SU-DHL-6 (cell line): ENCODE results near the gene CDK18.

ENCODE experiments used
- H2AFZ ChIP-seq: fragments of 200-600 bp; sonication (generic); 2 replicates; pipeline ENCODE4 v1.6.1; 2014; ENCODE audit warnings: low read depth, mild to moderate bottlenecking, moderate library complexity, mixed read lengths, antibody characterized with exemption, low read length; ENCODE audit not compliant: severe bottlenecking
- H3F3A ChIP-seq: fragments of 200-600 bp; shearing (Covaris generic); 2 replicates; pipeline ENCODE4 v1.6.0; 2016; ENCODE audit warnings: antibody characterized with exemption, mild to moderate bottlenecking; ENCODE audit not compliant: insufficient read depth
- H3K27ac ChIP-seq: fragments of 200-600 bp; sonication (generic); 2 replicates; pipeline ENCODE4 v1.5.1; 2016; ENCODE audit warnings: low read depth, mild to moderate bottlenecking, low read length, moderate library complexity, mixed read lengths
- H3K27me3 ChIP-seq: fragments of 200-600 bp; sonication (generic), shearing (Covaris generic); 2 replicates; pipeline ENCODE4 v1.6.0; 2014; ENCODE audit warnings: mild to moderate bottlenecking, low read length
- H3K36me3 ChIP-seq: fragments of 200-600 bp; sonication (generic); 2 replicates; pipeline ENCODE4 v1.6.1; 2014; ENCODE audit warnings: mild to moderate bottlenecking, low read length, mixed read lengths
- H3K4me2 ChIP-seq: fragments of 300-600, 200-600 bp; shearing (Covaris generic), sonication (generic); 2 replicates; pipeline ENCODE4 v1.6.0; 2014; ENCODE audit warnings: low read length, low read depth, mild to moderate bottlenecking; ENCODE audit not compliant: poor library complexity, severe bottlenecking
- H3K4me3 ChIP-seq: fragments of 200-600 bp; sonication (generic); 2 replicates; pipeline ENCODE4 v1.5.1; 2014; ENCODE audit warnings: antibody characterized with exemption, low read length, mild to moderate bottlenecking, mixed read lengths; ENCODE audit not compliant: insufficient read depth, poor library complexity, severe bottlenecking
- H3K79me2 ChIP-seq: fragments of 200-600 bp; sonication (generic); 2 replicates; pipeline ENCODE4 v1.6.1; 2014; ENCODE audit warnings: mild to moderate bottlenecking, low read length, moderate library complexity; ENCODE audit not compliant: insufficient read depth
- H3K9ac ChIP-seq: fragments of 200-600 bp; sonication (generic); 2 replicates; pipeline ENCODE4 v1.7.0; 2014; ENCODE audit warnings: mild to moderate bottlenecking, low read length
- H3K9me2 ChIP-seq: fragments of 200-600 bp; sonication (generic); replicated peaks from 2 replicates; pipeline ENCODE4 v1.6.1; 2014; ENCODE audit warnings: low read length; ENCODE audit not compliant: insufficient read depth
- H3K9me3 ChIP-seq: fragments of 200-600 bp; sonication (generic); 2 replicates; pipeline ENCODE4 v1.6.1; 2014; ENCODE audit warnings: low read length, mixed read lengths; ENCODE audit not compliant: insufficient read depth
- H4K20me1 ChIP-seq: fragments of 200-600 bp; sonication (generic); 2 replicates; pipeline ENCODE4 v1.6.1; 2014; ENCODE audit warnings: low read depth, mild to moderate bottlenecking, antibody characterized with exemption, low read length, moderate library complexity, mixed read lengths
- EZH2phosphoT487 ChIP-seq: fragments of 200-600 bp; sonication (generic), shearing (Covaris generic); conservative IDR thresholded peaks from 2 replicates; pipeline ENCODE4 v1.6.1; 2018; ENCODE audit warnings: mild to moderate bottlenecking, antibody characterized with exemption, low read length, moderate library complexity, mixed read lengths
- TF ChIP-seq, protein P1 (sequence below): fragments of 200-600 bp; sonication (generic); IDR thresholded peaks from one replicate; pipeline ENCODE4 v1.5.1; 2017; ENCODE audit warnings: antibody characterized with exemption, mild to moderate bottlenecking, low read length, moderate library complexity; ENCODE audit not compliant: insufficient read depth, poor library complexity, severe bottlenecking

The CDK18 gene

DNA sequence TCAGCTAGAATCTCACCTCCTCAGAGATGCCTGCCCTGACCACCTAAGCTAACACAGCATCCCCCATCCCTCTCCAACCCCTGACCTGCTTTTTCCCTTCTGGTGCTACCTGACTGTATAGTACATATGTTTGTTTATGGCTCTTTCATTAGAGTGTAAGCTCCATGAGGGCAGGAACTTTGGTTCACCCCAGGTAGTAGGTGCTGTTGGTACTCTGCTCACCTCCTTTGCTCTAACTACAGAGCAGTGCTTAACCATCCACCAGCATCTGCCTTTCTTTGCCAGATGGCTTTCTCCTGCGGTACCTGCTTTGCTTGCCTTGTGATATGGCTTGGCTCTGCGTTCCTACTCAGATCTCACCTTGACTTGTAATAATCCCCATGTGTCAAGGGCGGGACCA, 29.9 kb upstream of the CDK18 start:
- Histone ChIP-seq H4K20me1 (no peaks in the 10 kb centered on the region), H3K9me3 (no peaks in the 10 kb centered on the region)

DNA sequence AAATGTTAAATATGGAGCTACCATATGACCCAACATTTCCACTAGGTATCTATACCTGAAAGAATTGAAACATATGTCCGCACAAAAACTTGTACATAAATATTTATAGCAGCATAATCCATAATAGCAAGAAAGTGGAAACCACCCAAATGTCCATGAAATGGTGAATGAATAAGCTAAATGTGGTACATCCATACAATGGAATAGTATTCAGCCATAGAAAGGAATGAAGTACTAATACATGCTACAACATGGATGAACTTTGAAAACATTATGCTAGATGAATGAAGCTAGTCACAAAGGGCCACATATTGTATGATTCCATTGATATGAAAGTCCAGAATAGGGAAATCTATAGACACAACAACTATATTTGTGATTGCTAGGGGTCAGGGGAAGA, 28.6 kb upstream of the CDK18 start:
- no peak overlapping the region for H3K4me2 ChIP-seq
- H2AFZ ChIP-seq, result no peak overlapping the region
- H3K36me3 ChIP-seq, result no peaks in the 10 kb centered on the region
- no peaks in the 10 kb centered on the region for H3K27me3 ChIP-seq
- no peaks in the 10 kb centered on the region for H3K9me2 ChIP-seq
- H3F3A ChIP-seq, result no peaks in the 10 kb centered on the region
- TF ChIP-seq, protein P1, sequence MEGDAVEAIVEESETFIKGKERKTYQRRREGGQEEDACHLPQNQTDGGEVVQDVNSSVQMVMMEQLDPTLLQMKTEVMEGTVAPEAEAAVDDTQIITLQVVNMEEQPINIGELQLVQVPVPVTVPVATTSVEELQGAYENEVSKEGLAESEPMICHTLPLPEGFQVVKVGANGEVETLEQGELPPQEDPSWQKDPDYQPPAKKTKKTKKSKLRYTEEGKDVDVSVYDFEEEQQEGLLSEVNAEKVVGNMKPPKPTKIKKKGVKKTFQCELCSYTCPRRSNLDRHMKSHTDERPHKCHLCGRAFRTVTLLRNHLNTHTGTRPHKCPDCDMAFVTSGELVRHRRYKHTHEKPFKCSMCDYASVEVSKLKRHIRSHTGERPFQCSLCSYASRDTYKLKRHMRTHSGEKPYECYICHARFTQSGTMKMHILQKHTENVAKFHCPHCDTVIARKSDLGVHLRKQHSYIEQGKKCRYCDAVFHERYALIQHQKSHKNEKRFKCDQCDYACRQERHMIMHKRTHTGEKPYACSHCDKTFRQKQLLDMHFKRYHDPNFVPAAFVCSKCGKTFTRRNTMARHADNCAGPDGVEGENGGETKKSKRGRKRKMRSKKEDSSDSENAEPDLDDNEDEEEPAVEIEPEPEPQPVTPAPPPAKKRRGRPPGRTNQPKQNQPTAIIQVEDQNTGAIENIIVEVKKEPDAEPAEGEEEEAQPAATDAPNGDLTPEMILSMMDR, result no peak
- TF ChIP-seq EZH2phosphoT487, result no peak
- no peaks in the 10 kb centered on the region for H3K9me3 ChIP-seq
- no peak overlapping the region for H3K9ac ChIP-seq
- H3K27ac ChIP-seq, result no peak overlapping the region
- no peak overlapping the region for H3K4me3 ChIP-seq
- no peaks in the 10 kb centered on the region for H3K79me2 ChIP-seq
- H4K20me1 ChIP-seq, result no peaks in the 10 kb centered on the region

More for the DNA sequence above, 29.9 kb upstream of the CDK18 start:
- no peaks in the 10 kb centered on the region for H3K36me3 ChIP-seq
- no peak overlapping the region for H3K27ac ChIP-seq
- no peak overlapping the region for H3K4me2 ChIP-seq
- H3F3A ChIP-seq, result no peaks in the 10 kb centered on the region
- H3K4me3 ChIP-seq, result no peak overlapping the region
- TF ChIP-seq, protein P1, result no peak
- no peak for TF ChIP-seq EZH2phosphoT487
- no peak overlapping the region for H2AFZ ChIP-seq
- H3K79me2 ChIP-seq, result no peaks in the 10 kb centered on the region
- no peaks in the 10 kb centered on the region for H3K27me3 ChIP-seq
- H3K9ac ChIP-seq, result no peak overlapping the region
- H3K9me2 ChIP-seq, result no peaks in the 10 kb centered on the region

DNA sequence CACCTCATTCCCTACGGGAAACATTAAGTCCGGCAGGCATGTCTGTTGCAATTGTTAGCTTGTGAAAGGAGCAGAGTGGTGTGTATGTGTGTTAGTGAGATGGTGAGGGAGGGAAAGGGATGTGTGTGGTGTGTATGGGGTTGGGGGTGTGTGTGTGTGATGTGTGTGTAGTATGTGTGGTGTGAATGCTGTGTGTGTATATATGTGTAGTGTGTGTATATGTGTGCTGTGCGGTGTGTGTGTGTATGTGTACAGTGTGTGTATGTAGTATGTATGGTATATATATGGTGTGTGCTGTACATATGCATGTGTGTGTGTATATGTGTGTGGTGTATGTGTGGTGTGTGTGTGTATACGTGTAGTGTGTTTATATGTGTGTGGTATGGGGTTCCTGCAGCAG, 27.8 kb upstream of the CDK18 start:
- no peaks in the 10 kb centered on the region for H3F3A ChIP-seq
- no peaks in the 10 kb centered on the region for H3K9me3 ChIP-seq
- no peak overlapping the region for H3K27ac ChIP-seq
- H3K27me3 ChIP-seq, result no peaks in the 10 kb centered on the region
- no peak overlapping the region for H3K4me2 ChIP-seq
- no peak overlapping the region for H3K4me3 ChIP-seq
- H2AFZ ChIP-seq, result no peak overlapping the region
- no peaks in the 10 kb centered on the region for H4K20me1 ChIP-seq
- H3K9me2 ChIP-seq, result no peaks in the 10 kb centered on the region
- TF ChIP-seq, protein P1, result no peak
- TF ChIP-seq EZH2phosphoT487, result no peak
- H3K79me2 ChIP-seq, result no peaks in the 10 kb centered on the region
- H3K9ac ChIP-seq, result no peak overlapping the region
- H3K36me3 ChIP-seq, result no peaks in the 10 kb centered on the region
